GM23338 (cell line): ENCODE data around the gene NBPF9.
"Not testable (repeated sequence)": the region's sequence is repeated elsewhere in the genome, so short reads cannot be mapped to it uniquely, and the experiment has no call there.

Source experiments
- CREB1 ChIP-seq: fragments of 250-450 bp; sonication (Bioruptor Pico); IDR thresholded peaks from 2 replicates; pipeline ENCODE4 v1.5.0; 2020; ENCODE audit warnings: low read depth, mild to moderate bottlenecking, moderate library complexity
- EZH2 ChIP-seq: fragments of 200-600 bp; sonication (generic); IDR thresholded peaks from one replicate; pipeline ENCODE4 v1.8.0; 2017; ENCODE audit warnings: antibody characterized with exemption, mild to moderate bottlenecking, low read depth; ENCODE audit not compliant: unreplicated experiment
- EZH2phosphoT487 ChIP-seq: fragments of 200-600 bp; sonication (generic); IDR thresholded peaks from one replicate; pipeline ENCODE4 v1.8.1; 2018; ENCODE audit warnings: antibody characterized with exemption; ENCODE audit not compliant: unreplicated experiment
- JUNB ChIP-seq: IDR thresholded peaks from one replicate; pipeline ENCODE4 v1.6.1; 2016; ENCODE audit warnings: antibody characterized with exemption; ENCODE audit not compliant: unreplicated experiment
- POLR2AphosphoS5 ChIP-seq: IDR thresholded peaks from 2 replicates; pipeline ENCODE4 v1.6.1; 2016; ENCODE audit warnings: antibody characterized with exemption, low read depth
- STAT1 ChIP-seq: IDR thresholded peaks from one replicate; pipeline ENCODE4 v1.6.1; 2016; ENCODE audit warnings: antibody characterized with exemption; ENCODE audit not compliant: unreplicated experiment
- TF ChIP-seq, protein P1 (sequence below), 2 experiments: fragments of 200-600 bp in 1 of 2; sonication (generic) in 1 of 2; conservative IDR thresholded peaks; 2 replicates each; pipeline versions ENCODE4 v1.5.1 to v1.6.1; 2016 to 2017; ENCODE audit warnings: antibody characterized with exemption in 2 of 2, low read depth in 2 of 2, mild to moderate bottlenecking in 2 of 2, moderate library complexity in 1 of 2
- TF ChIP-seq, protein P2 (sequence below): IDR thresholded peaks from one replicate; pipeline ENCODE4 v1.6.1; 2018; ENCODE audit warnings: antibody characterized with exemption; ENCODE audit not compliant: unreplicated experiment
- TF ChIP-seq, protein P3 (sequence below): IDR thresholded peaks from 2 replicates; pipeline ENCODE4 v1.6.1; 2016; ENCODE audit warnings: antibody characterized with exemption
- TF ChIP-seq, protein P4 (sequence below): fragments of 250-450 bp; sonication (Bioruptor Pico); IDR thresholded peaks from 2 replicates; pipeline ENCODE4 v1.5.0; 2020; ENCODE audit warnings: mild to moderate bottlenecking, moderate library complexity

DNA sequence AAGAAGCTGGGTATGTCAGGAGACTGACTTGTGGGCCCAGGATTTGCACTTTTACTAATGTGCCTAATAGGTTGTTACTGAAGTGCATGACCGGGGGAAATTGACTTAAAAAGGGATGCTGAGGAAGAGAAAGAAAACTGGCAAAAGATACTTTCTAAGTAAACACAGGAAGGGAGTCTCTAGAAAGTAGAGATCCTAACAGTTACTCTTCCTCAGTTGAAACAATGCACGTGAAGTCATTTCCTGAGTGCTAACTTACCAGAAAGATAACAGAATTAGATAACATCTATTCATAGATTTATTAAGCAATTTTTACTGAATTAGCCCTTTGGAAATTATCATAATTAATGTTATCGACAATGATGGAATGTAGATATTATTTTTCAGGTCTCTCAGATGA, 9.5 kb upstream of the NBPF9 start:
- TF ChIP-seq, protein P1, sequence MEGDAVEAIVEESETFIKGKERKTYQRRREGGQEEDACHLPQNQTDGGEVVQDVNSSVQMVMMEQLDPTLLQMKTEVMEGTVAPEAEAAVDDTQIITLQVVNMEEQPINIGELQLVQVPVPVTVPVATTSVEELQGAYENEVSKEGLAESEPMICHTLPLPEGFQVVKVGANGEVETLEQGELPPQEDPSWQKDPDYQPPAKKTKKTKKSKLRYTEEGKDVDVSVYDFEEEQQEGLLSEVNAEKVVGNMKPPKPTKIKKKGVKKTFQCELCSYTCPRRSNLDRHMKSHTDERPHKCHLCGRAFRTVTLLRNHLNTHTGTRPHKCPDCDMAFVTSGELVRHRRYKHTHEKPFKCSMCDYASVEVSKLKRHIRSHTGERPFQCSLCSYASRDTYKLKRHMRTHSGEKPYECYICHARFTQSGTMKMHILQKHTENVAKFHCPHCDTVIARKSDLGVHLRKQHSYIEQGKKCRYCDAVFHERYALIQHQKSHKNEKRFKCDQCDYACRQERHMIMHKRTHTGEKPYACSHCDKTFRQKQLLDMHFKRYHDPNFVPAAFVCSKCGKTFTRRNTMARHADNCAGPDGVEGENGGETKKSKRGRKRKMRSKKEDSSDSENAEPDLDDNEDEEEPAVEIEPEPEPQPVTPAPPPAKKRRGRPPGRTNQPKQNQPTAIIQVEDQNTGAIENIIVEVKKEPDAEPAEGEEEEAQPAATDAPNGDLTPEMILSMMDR (conservative IDR thresholded peaks at IDR 0.05; ENCODE audit: low read depth in 2 of 2), result not testable (repeated sequence)
- TF ChIP-seq EZH2; EZH2phosphoT487; POLR2AphosphoS5; JUNB; CREB1 (CRISPR knock-in tag); STAT1: not testable (repeated sequence)
- TF ChIP-seq, protein P2, sequence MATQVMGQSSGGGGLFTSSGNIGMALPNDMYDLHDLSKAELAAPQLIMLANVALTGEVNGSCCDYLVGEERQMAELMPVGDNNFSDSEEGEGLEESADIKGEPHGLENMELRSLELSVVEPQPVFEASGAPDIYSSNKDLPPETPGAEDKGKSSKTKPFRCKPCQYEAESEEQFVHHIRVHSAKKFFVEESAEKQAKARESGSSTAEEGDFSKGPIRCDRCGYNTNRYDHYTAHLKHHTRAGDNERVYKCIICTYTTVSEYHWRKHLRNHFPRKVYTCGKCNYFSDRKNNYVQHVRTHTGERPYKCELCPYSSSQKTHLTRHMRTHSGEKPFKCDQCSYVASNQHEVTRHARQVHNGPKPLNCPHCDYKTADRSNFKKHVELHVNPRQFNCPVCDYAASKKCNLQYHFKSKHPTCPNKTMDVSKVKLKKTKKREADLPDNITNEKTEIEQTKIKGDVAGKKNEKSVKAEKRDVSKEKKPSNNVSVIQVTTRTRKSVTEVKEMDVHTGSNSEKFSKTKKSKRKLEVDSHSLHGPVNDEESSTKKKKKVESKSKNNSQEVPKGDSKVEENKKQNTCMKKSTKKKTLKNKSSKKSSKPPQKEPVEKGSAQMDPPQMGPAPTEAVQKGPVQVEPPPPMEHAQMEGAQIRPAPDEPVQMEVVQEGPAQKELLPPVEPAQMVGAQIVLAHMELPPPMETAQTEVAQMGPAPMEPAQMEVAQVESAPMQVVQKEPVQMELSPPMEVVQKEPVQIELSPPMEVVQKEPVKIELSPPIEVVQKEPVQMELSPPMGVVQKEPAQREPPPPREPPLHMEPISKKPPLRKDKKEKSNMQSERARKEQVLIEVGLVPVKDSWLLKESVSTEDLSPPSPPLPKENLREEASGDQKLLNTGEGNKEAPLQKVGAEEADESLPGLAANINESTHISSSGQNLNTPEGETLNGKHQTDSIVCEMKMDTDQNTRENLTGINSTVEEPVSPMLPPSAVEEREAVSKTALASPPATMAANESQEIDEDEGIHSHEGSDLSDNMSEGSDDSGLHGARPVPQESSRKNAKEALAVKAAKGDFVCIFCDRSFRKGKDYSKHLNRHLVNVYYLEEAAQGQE, result not testable (repeated sequence)
- TF ChIP-seq, protein P3, sequence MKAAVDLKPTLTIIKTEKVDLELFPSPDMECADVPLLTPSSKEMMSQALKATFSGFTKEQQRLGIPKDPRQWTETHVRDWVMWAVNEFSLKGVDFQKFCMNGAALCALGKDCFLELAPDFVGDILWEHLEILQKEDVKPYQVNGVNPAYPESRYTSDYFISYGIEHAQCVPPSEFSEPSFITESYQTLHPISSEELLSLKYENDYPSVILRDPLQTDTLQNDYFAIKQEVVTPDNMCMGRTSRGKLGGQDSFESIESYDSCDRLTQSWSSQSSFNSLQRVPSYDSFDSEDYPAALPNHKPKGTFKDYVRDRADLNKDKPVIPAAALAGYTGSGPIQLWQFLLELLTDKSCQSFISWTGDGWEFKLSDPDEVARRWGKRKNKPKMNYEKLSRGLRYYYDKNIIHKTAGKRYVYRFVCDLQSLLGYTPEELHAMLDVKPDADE, result not testable (repeated sequence)
- TF ChIP-seq, protein P4, sequence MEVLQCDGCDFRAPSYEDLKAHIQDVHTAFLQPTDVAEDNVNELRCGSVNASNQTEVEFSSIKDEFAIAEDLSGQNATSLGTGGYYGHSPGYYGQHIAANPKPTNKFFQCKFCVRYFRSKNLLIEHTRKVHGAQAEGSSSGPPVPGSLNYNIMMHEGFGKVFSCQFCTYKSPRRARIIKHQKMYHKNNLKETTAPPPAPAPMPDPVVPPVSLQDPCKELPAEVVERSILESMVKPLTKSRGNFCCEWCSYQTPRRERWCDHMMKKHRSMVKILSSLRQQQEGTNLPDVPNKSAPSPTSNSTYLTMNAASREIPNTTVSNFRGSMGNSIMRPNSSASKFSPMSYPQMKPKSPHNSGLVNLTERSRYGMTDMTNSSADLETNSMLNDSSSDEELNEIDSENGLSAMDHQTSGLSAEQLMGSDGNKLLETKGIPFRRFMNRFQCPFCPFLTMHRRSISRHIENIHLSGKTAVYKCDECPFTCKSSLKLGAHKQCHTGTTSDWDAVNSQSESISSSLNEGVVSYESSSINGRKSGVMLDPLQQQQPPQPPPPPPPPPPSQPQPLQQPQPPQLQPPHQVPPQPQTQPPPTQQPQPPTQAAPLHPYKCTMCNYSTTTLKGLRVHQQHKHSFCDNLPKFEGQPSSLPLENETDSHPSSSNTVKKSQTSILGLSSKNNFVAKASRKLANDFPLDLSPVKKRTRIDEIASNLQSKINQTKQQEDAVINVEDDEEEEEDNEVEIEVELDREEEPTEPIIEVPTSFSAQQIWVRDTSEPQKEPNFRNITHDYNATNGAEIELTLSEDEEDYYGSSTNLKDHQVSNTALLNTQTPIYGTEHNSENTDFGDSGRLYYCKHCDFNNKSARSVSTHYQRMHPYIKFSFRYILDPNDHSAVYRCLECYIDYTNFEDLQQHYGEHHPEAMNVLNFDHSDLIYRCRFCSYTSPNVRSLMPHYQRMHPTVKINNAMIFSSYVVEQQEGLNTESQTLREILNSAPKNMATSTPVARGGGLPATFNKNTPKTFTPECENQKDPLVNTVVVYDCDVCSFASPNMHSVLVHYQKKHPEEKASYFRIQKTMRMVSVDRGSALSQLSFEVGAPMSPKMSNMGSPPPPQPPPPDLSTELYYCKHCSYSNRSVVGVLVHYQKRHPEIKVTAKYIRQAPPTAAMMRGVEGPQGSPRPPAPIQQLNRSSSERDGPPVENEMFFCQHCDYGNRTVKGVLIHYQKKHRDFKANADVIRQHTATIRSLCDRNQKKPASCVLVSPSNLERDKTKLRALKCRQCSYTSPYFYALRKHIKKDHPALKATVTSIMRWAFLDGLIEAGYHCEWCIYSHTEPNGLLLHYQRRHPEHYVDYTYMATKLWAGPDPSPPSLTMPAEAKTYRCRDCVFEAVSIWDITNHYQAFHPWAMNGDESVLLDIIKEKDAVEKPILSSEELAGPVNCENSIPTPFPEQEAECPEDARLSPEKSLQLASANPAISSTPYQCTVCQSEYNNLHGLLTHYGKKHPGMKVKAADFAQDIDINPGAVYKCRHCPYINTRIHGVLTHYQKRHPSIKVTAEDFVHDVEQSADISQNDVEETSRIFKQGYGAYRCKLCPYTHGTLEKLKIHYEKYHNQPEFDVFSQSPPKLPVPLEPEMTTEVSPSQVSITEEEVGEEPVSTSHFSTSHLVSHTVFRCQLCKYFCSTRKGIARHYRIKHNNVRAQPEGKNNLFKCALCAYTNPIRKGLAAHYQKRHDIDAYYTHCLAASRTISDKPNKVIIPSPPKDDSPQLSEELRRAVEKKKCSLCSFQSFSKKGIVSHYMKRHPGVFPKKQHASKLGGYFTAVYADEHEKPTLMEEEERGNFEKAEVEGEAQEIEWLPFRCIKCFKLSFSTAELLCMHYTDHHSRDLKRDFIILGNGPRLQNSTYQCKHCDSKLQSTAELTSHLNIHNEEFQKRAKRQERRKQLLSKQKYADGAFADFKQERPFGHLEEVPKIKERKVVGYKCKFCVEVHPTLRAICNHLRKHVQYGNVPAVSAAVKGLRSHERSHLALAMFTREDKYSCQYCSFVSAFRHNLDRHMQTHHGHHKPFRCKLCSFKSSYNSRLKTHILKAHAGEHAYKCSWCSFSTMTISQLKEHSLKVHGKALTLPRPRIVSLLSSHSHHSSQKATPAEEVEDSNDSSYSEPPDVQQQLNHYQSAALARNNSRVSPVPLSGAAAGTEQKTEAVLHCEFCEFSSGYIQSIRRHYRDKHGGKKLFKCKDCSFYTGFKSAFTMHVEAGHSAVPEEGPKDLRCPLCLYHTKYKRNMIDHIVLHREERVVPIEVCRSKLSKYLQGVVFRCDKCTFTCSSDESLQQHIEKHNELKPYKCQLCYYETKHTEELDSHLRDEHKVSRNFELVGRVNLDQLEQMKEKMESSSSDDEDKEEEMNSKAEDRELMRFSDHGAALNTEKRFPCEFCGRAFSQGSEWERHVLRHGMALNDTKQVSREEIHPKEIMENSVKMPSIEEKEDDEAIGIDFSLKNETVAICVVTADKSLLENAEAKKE (CRISPR knock-in tag), result not testable (repeated sequence)
